ENCODE results near the gene SCARB1.

- TF ChIP-seq POLR2A (IDR thresholded peaks at IDR 0.05) = no peak
- no peak for TF ChIP-seq CTCF (IDR thresholded peaks at IDR 0.05)
Observed at GRCh38 chr12:124804011-124804621, 59.5 kb downstream of the SCARB1 start.

Measured in lower leg skin (tissue), 3 donors.